Activated naive CD8-positive, alpha-beta T cell treated with anti-CD3 and anti-CD28 coated beads, Interleukin-2, amount 10 ng/mL, durations not matched to agents 7 days and 5 days (primary cell): ENCODE data around the gene SHF. TPM values are rescaled to one million over a fixed set of nuclear protein-coding genes. Genes with fewer than 3 reads are reported as not detected.

Experiments used
- ATAC-seq: fragments of 150-1000 bp; cut with Tn5 transposase; one replicate; pipeline ENCODE4 v1.10.0; 2021; ENCODE audit warnings: low read depth, moderate library complexity
- POLR2A ChIA-PET: fragments of 350-600 bp; sonication (Branson Sonifier 250); formaldehyde crosslinking; loops from one replicate; lab custom pipeline; 2021; ENCODE audit warnings: antibody characterized with exemption; lab: Charles Lee
- DNase-seq: peaks from one replicate; pipeline ENCODE4 v3.0.0; 2021
- H3K27ac Mint-ChIP-seq: one replicate; pipeline ENCODE4 v1.8.0; 2022; ENCODE audit warnings: mild to moderate bottlenecking, mixed read lengths
- H3K27me3 Mint-ChIP-seq: one replicate; pipeline ENCODE4 v1.8.0; 2022; ENCODE audit warnings: mild to moderate bottlenecking, moderate library complexity, mixed read lengths
- H3K36me3 Mint-ChIP-seq: one replicate; pipeline ENCODE4 v1.8.0; 2021; ENCODE audit warnings: mild to moderate bottlenecking, mixed read lengths
- H3K4me1 Mint-ChIP-seq: one replicate; pipeline ENCODE4 v1.8.0; 2021; ENCODE audit warnings: mixed read lengths
- H3K4me3 Mint-ChIP-seq: one replicate; pipeline ENCODE4 v1.8.0; 2022; ENCODE audit warnings: mild to moderate bottlenecking, moderate library complexity, mixed read lengths
- H3K9me3 Mint-ChIP-seq: one replicate; pipeline ENCODE4 v1.8.0; 2021; ENCODE audit warnings: mixed read lengths
- total RNA-seq, 2 experiments: library from RNA; stranded (reverse); gene quantifications; one replicate each; pipeline ENCODE4 v1.2.3, GENCODE V29; 2021

Gene SHF
- total RNA-seq, 2 experiments from 2014 or later: 2.1 to 2.3 TPM

DNA sequence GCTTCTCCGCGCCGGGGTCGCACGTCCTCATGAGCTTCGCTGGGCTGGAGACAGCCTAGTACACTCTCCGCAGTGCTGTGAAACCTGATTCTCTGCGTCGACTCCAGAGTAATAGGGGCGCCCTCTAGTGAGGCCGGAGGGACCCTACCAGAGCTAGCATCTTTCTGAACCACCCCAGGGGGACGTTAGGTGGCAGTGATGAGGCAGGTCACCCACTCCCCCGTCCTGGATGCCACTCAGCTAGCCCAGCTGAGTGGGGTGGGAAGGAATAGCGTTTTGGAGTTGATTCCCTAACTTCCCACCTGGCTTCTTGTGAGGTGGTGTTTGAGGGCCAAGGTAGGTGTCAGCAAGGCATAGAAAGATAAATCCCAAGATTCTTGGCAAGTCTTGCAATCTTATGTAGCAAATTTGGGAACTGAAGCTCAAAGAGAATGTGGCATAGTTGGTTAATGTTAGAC, 69.6 kb downstream of the SHF start:
- POLR2A ChIA-PET: interaction anchor here (0.6 kb wide), 1 partner anchor 229 kb away, joined by 3 read pairs; no protein-coding TSS in a partner anchor
- H3K4me3 Mint-ChIP-seq: peak overlapping the region; percentile 59
- peaks cover 12% of the 10 kb centered on the region for H3K4me1 Mint-ChIP-seq
- H3K36me3 Mint-ChIP-seq: no peaks in the 10 kb centered on the region
- DNase-seq: peak; percentile 81
- H3K27me3 Mint-ChIP-seq: peaks cover 63% of the 10 kb centered on the region
- peak; percentile 98 for ATAC-seq
- H3K9me3 Mint-ChIP-seq: no peaks in the 10 kb centered on the region
- no peak overlapping the region for H3K27ac Mint-ChIP-seq

DNA sequence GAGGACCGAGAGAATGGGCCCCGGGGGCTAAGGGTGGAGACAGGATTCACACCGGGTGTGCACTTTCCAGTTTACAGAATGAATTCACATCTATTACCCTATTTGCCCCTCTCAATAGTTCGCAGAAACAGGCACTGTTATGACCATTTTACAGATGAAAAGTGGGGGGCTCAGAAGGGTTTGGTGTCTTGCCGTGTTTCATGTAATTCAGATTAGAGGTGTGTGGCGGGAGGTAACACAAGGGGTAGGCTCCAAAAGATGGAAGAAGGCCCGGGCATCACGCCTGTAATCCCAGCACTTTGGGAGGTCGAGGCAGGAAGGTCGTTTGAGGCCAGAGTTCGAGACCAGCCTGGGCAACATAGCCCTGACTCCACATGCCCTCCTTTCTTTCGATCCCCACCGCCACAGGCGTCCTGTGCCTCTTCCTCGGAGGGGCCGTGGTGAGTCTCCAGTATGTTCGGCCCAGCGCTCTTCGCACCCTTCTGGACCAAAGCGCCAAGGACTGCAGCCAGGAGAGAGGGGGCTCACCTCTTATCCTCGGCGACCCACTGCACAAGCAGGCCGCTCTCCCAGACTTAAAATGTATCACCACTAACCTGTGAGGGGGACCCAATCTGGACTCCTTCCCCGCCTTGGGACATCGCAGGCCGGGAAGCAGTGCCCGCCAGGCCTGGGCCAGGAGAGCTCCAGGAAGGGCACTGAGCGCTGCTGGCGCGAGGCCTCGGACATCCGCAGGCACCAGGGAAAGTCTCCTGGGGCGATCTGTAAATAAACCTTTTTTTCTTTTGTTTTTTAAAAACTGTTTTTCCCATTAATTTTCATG, 70.2 kb downstream of the SHF start:
- Mint-ChIP-seq H3K9me3 (no peaks in the 10 kb centered on the region), H3K36me3 (no peaks in the 10 kb centered on the region), H3K27ac (no peak overlapping the region), H3K27me3 (peaks cover 67% of the 10 kb centered on the region), H3K4me1 (peaks cover 12% of the 10 kb centered on the region), H3K4me3 (peak overlapping the region; percentile 59)
- ATAC-seq (peak; percentile 23), DNase-seq (no peak)
- POLR2A ChIA-PET: interaction anchor here (0.6 kb wide), 1 partner anchor 228 kb away, joined by 3 read pairs; no protein-coding TSS in a partner anchor

Other genes starting within 250 kb of the SHF start
- gene TERB2, start 231.3 kb downstream of the SHF start, total RNA-seq: not detected
- 10 to 100 TPM in 1 of 2 experiments, 1 to 10 TPM in 1; 7.6 to 10.2 TPM for gene SORD, start 164.8 kb downstream of the SHF start, total RNA-seq
- not detected for gene DUOX2, start 73.8 kb downstream of the SHF start, total RNA-seq
- not detected for gene DUOXA2, start 73.6 kb downstream of the SHF start, total RNA-seq
- gene DUOXA1, start 58.1 kb downstream of the SHF start, total RNA-seq: under 1 TPM in 1 of 2 experiments, not detected in 1; 0.68 TPM
- gene DUOX1, start 58.0 kb downstream of the SHF start, total RNA-seq: not detected
- not detected for gene SLC28A2, start 64.3 kb upstream of the SHF start, total RNA-seq
- gene GATM, start 190.6 kb upstream of the SHF start, total RNA-seq: 1 to 10 TPM; 2.9 to 3.5 TPM